Cardiac fibroblast (primary cell): ENCODE data around the gene ADAM15.
A peak's percentile ranks its signal among the peaks of the same experiment; 100 is the strongest.

ENCODE experiments used
- DNase-seq, 2 donors: peaks; one replicate each; pipeline versions ENCODE4 v3.0.0 to v3.0.0-alpha.2; 2010; ENCODE audit warnings: low read depth in 2 of 2
- H3K4me3 ChIP-seq, 2 donors: replicated peaks in 1 of 2; 1 replicate in 1 of 2; 2 replicates in 1 of 2; pipeline ENCODE4 v1.5.1; 2011; ENCODE audit warnings: low read depth in 2 of 2, low read length in 2 of 2, mild to moderate bottlenecking in 2 of 2, moderate library complexity in 1 of 2
- TF ChIP-seq, protein P1 (sequence below): IDR thresholded peaks from one replicate; pipeline ENCODE4 v1.5.1; 2011; ENCODE audit warnings: low read depth, mild to moderate bottlenecking, low read length, inconsistent platforms

Gene ADAM15

DNA sequence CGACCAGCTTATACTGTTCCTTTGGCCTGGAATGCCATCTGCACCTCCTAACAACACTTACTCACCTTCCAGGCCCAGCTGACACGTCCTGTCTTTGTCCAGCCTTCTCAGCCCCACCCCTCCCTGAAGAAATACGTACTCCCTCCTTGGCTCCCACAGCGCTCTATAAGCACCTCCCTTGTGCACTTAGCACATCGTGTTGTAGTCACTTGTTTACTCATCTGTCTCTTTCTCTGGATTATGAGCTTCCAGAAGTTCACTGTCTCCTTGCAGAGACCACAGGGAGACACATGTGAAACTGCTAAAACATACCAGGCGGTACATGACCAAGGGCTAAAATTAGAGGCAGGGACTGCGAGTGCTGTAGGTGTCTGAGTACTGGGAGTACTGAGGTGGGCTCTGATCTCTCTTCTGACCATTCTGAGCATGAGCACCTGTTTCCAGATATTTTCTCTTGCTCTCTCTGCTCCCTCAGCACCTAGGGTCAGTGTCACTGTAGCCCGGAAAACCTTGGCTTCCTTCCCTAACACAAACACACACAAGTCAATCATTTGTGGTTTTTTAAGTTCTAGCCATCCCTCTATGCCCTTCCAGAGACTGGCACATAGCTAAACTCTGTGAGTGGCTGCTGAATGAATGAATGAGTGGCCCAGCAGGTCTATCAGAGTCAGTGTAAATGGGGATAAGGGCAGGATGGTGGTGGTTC, 12.4 kb upstream of the ADAM15 start:
- TF ChIP-seq, protein P1, sequence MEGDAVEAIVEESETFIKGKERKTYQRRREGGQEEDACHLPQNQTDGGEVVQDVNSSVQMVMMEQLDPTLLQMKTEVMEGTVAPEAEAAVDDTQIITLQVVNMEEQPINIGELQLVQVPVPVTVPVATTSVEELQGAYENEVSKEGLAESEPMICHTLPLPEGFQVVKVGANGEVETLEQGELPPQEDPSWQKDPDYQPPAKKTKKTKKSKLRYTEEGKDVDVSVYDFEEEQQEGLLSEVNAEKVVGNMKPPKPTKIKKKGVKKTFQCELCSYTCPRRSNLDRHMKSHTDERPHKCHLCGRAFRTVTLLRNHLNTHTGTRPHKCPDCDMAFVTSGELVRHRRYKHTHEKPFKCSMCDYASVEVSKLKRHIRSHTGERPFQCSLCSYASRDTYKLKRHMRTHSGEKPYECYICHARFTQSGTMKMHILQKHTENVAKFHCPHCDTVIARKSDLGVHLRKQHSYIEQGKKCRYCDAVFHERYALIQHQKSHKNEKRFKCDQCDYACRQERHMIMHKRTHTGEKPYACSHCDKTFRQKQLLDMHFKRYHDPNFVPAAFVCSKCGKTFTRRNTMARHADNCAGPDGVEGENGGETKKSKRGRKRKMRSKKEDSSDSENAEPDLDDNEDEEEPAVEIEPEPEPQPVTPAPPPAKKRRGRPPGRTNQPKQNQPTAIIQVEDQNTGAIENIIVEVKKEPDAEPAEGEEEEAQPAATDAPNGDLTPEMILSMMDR, result no peak
- no peak overlapping the region for H3K4me3 ChIP-seq
- DNase-seq, result peak; percentile 42 to 71

DNA sequence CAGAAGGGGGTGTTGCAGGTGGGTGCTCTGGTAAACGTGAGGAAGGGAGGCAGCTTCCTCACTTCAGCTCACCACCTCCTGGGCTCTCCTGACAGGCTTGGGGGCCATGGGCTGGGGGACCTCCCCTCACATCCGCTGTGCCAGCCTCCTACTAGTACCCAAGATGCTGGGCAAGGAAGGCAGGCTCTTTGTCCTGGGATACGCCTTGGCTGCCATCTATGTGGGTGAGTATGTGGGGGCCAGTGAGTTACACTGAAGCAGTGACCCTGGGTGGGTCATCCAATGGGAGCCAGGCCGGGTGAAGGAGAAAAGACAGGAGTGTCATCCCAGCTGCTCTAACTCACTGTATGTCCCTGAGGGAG, 11.8 kb upstream of the ADAM15 start:
- no peak overlapping the region for H3K4me3 ChIP-seq
- DNase-seq, result no peak
- TF ChIP-seq, protein P1, result no peak

- TF ChIP-seq, protein P1, result no peak
- no peak for DNase-seq
- H3K4me3 ChIP-seq, result no peak overlapping the region
Measured at GRCh38 chr1:155040358-155041093, 10.6 kb upstream of the ADAM15 start.

DNA sequence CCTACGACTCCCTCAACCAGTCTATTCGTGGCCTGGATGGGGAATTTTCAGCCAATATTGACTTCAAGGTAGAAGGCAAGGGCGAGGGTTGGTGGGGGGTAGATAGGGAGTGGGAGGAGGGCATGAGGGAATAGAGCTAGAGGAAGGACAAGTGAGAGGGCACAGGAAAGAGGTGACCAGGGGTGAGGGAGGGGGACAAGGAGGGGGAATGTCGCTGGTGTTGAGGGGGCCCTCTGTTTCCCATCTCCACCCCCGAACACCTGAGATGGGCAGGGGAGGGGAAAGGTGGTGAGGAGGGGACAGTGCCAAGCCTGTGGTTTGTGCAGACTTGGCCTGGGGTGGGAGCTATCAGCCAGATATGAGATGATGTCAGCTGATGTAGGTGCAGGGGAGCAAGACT, 8.3 kb upstream of the ADAM15 start:
- TF ChIP-seq, protein P1, result no peak
- no peak for DNase-seq
- H3K4me3 ChIP-seq, result no peak overlapping the region

- TF ChIP-seq, protein P1, result no peak
- DNase-seq, result no peak
- no peak overlapping the region for H3K4me3 ChIP-seq
Measured at GRCh38 chr1:155043301-155043702, 7.8 kb upstream of the ADAM15 start.

DNA sequence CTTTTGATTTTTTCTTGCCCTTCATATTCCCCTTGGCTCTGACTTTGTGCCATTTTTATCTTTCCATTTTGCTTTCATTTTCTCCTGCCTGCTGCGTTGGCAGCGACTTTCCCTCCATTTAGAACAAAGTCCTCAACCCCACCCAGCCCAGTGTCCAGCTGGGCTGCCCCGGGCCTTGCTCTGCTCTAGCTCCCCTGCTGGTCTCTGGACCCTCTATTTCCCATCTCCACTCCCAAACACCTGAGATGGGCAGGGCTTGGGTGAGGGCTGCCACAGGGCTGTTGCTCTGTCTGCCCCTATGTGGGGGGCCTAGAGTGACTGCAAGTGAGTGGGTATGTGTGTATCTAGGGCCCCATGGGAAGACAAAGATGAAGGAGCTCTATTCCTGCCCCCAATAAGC, 7.3 kb upstream of the ADAM15 start:
- TF ChIP-seq, protein P1, result no peak
- no peak for DNase-seq
- no peak overlapping the region for H3K4me3 ChIP-seq
